ENCODE measurements around the gene SAMMSON.

The SAMMSON gene

GRCh38 chr3:69994919-69995318 is 4.6 kb upstream of the SAMMSON start:
- no peak for TF ChIP-seq CTCF (IDR thresholded peaks at IDR 0.05; ENCODE audit: low read depth, low read length)
- no peak overlapping the region for H3K4me3 ChIP-seq (ENCODE audit: low read depth, low read length)

GRCh38 chr3:69997631-69998307 is 1.8 kb upstream of the SAMMSON start:
- no peak overlapping the region for H3K4me3 ChIP-seq (ENCODE audit: low read depth, low read length)
- TF ChIP-seq CTCF (IDR thresholded peaks at IDR 0.05; ENCODE audit: low read depth, low read length), result no peak

GRCh38 chr3:69998759-69999139 is 784 bp upstream of the SAMMSON start:
- peak overlapping the region; percentile 36 for H3K4me3 ChIP-seq (ENCODE audit: low read depth, low read length)

GRCh38 chr3:70000028-70000410 is 486 bp downstream of the SAMMSON start:
- TF ChIP-seq CTCF (IDR thresholded peaks at IDR 0.05; ENCODE audit: low read depth, low read length), result no peak
- H3K4me3 ChIP-seq (ENCODE audit: low read depth, low read length), result no peak overlapping the region

More at GRCh38 chr3:69998759-69999139, 784 bp upstream of the SAMMSON start:
- TF ChIP-seq CTCF (IDR thresholded peaks at IDR 0.05; ENCODE audit: low read depth, low read length), result no peak

DNA sequence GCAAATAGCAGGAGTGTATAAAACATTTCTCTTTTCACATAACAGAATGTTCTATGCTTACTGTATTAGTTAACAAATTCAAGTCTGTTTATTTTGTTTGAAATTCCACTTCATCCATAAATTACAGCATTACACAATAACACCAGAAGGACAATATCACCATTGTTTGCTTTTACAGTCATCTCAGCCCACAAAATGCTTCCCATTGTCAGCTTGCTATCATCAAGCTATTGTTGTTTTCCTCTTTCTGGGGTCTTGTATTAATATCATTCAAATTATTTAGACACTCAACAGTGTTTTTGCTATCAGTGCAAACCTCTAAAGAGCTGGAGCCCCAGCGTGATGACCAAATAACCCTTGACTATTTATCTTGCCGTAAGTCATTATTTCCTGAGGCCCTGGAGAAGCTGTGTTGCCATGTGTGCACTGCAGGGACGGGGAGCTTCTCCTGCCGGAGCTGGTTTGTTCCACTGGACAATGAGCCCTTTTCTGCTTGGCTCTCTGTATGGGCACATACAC is 1.1 kb downstream of the SAMMSON start:
- no peak overlapping the region for H3K4me3 ChIP-seq (ENCODE audit: low read depth, low read length)
- TF ChIP-seq CTCF (IDR thresholded peaks at IDR 0.05; ENCODE audit: low read depth, low read length), result no peak

DNA sequence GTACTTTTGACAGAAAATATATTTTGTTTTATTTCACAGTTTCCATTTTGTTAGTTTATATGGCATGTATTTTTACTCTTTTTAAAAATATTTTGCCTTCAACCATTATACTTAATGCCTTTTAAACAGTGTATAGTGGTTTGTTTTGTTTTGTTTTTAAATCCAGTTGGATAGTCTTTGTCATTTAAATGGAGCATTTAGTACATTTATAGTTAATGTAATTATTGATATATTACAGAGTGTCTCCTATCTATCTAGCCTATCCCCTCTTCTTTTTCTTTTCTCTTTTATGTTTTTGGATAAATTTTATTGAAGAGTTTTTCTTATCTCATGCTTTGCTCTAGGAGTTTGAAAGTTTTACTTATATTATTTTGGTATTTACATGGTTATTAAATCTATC is 3.6 kb downstream of the SAMMSON start:
- H3K4me3 ChIP-seq (ENCODE audit: low read depth, low read length), result no peak overlapping the region
- TF ChIP-seq CTCF (IDR thresholded peaks at IDR 0.05; ENCODE audit: low read depth, low read length), result no peak

- no peak overlapping the region for H3K4me3 ChIP-seq (ENCODE audit: low read depth, low read length)
- TF ChIP-seq CTCF (IDR thresholded peaks at IDR 0.05; ENCODE audit: low read depth, low read length), result no peak
Observed at GRCh38 chr3:70006089-70006488, 6.6 kb downstream of the SAMMSON start.
